GM12878 (cell line): ENCODE data around the gene MSGN1. TPM values are rescaled to one million over a fixed set of nuclear protein-coding genes. Genes with fewer than 3 reads are reported as not detected.

ENCODE experiments used
- ATAC-seq: fragments of 200-7000 bp; cut with Tn5 transposase; 3 replicates; pipeline ENCODE4 v1.9.1; 2020; ENCODE audit warnings: mild to moderate bottlenecking, moderate library complexity
- BruUV-seq: library from RNA; stranded (reverse); fragments of 400-500 nt; replicated peaks from 2 replicates; lab custom pipeline; 2021; lab: Mats Ljungman, UMichigan
- CTCF ChIA-PET: fragments of 300-600 bp; sonication (Branson Sonifier 250); formaldehyde crosslinking; extraction: SDS; loops from one replicate; lab custom pipeline; 2021; ENCODE audit warnings: inconsistent platforms; lab: Yijun Ruan, JAX
- POLR2A ChIA-PET: fragments of 350-600 bp; formaldehyde crosslinking; extraction: SDS; loops from one replicate; lab custom pipeline; 2021; ENCODE audit warnings: inconsistent platforms; lab: Charles Lee
- RAD21 ChIA-PET: fragments of 300-600 bp; sonication (Branson Sonifier 250); formaldehyde crosslinking; loops from one replicate; lab custom pipeline; 2023; ENCODE audit warnings: antibody characterized with exemption; ENCODE audit not compliant: unreplicated experiment; lab: Charles Lee
- SMC1A ChIA-PET: fragments of 300-600 bp; sonication (Branson Sonifier 250); formaldehyde crosslinking; loops from one replicate; lab custom pipeline; 2023; ENCODE audit not compliant: unreplicated experiment, uncharacterized antibody; lab: Charles Lee
- DNase-seq: peaks from one replicate; pipeline ENCODE4 v3.0.0-alpha.2; 2011; ENCODE audit warnings: low read depth, low spot score
- FAIRE-seq: peaks from 3 replicates; lab custom pipeline; 2011; peaks lifted over from hg19 to GRCh38; lab: Jason Lieb, UNC
- H2AFZ ChIP-seq: 2 replicates; pipeline ENCODE4 v1.6.0; 2011; ENCODE audit warnings: low read depth, low read length, control low read depth; ENCODE audit not compliant: control insufficient read depth
- H3K27ac ChIP-seq: 2 replicates; pipeline ENCODE4 v1.5.1; 2011; ENCODE audit warnings: control low read depth; ENCODE audit not compliant: control insufficient read depth, insufficient read depth
- H3K27me3 ChIP-seq, 2 experiments: replicated peaks in 1 of 2; 2 replicates each; pipeline versions ENCODE4 v1.6.0 to v1.6.1; 2011; ENCODE audit warnings: low read length in 1 of 2; ENCODE audit not compliant: control insufficient read depth in 2 of 2, insufficient read depth in 2 of 2
- H3K36me3 ChIP-seq, 2 experiments: 2 replicates each; pipeline ENCODE4 v1.5.1; 2011; ENCODE audit warnings: low read length in 1 of 2; ENCODE audit not compliant: control insufficient read depth in 2 of 2, insufficient read depth in 2 of 2
- H3K4me1 ChIP-seq: 2 replicates; pipeline ENCODE4 v1.6.1; 2011; ENCODE audit warnings: mild to moderate bottlenecking, low read length, moderate library complexity, mixed read lengths; ENCODE audit not compliant: control insufficient read depth, insufficient read depth
- H3K4me2 ChIP-seq: 2 replicates; pipeline ENCODE4 v1.6.0; 2011; ENCODE audit warnings: control low read depth; ENCODE audit not compliant: control insufficient read depth, insufficient read depth
- H3K4me3 ChIP-seq: fragments of 200-600 bp; sonication (generic); 2 replicates; pipeline ENCODE4 v1.5.1; 2016
- H3K79me2 ChIP-seq: 2 replicates; pipeline ENCODE4 v1.6.0; 2011; ENCODE audit warnings: low read length; ENCODE audit not compliant: control insufficient read depth, insufficient read depth
- H3K9ac ChIP-seq: 2 replicates; pipeline ENCODE4 v1.8.0; 2011; ENCODE audit warnings: low read length, control low read depth, mixed read lengths; ENCODE audit not compliant: control insufficient read depth, insufficient read depth
- H3K9me3 ChIP-seq: replicated peaks from 3 replicates; pipeline ENCODE4 v1.5.1; 2011; ENCODE audit warnings: mild to moderate bottlenecking, low read length; ENCODE audit not compliant: control insufficient read depth, insufficient read depth
- H4K20me1 ChIP-seq: 2 replicates; pipeline ENCODE4 v1.6.0; 2011; ENCODE audit not compliant: control insufficient read depth, insufficient read depth
- CBX3 ChIP-seq: fragments of 200-600 bp; sonication (generic); IDR thresholded peaks from 2 replicates; pipeline ENCODE4 v1.6.1; 2016; ENCODE audit warnings: low read depth, borderline replicate concordance
- CHD1 ChIP-seq: IDR thresholded peaks from 2 replicates; pipeline ENCODE4 v1.6.1; 2012; ENCODE audit warnings: low read depth, low read length, improper control_type of control experiment
- EZH2 ChIP-seq: IDR thresholded peaks from 2 replicates; pipeline ENCODE4 v1.6.1; 2012; ENCODE audit warnings: low read depth, mild to moderate bottlenecking, control low read depth, inconsistent platforms, low read length, borderline replicate concordance; ENCODE audit not compliant: control insufficient read depth
- IKZF2 ChIP-seq, 2 experiments: fragments of 450-650 bp; IDR thresholded peaks; 2 replicates each; pipeline ENCODE4 v1.6.1; 2017; ENCODE audit warnings: mild to moderate bottlenecking in 2 of 2, moderate library complexity in 2 of 2
- NR2C2 ChIP-seq: IDR thresholded peaks from 2 replicates; pipeline ENCODE4 v1.6.1; 2011; ENCODE audit warnings: borderline replicate concordance, low read depth; ENCODE audit not compliant: control insufficient read depth, insufficient read length
- NRF1 ChIP-seq: conservative IDR thresholded peaks from 2 replicates; pipeline ENCODE4 v1.6.1; 2011; ENCODE audit warnings: mild to moderate bottlenecking, low read depth, low read length, improper control_type of control experiment
- RCOR1 ChIP-seq: conservative IDR thresholded peaks from 2 replicates; pipeline ENCODE4 v1.6.1; 2012; ENCODE audit warnings: low read depth, low read length, improper control_type of control experiment
- SMARCA5 ChIP-seq: fragments of 450-650 bp; IDR thresholded peaks from 2 replicates; pipeline ENCODE4 v1.6.1; 2017; ENCODE audit warnings: mild to moderate bottlenecking
- TARDBP ChIP-seq: IDR thresholded peaks from 2 replicates; pipeline ENCODE4 v1.6.1; 2016; ENCODE audit warnings: borderline replicate concordance
- WRNIP1 ChIP-seq: IDR thresholded peaks from 2 replicates; pipeline ENCODE4 v1.6.1; 2011; ENCODE audit warnings: low read depth, low read length, improper control_type of control experiment, borderline replicate concordance
- ZBTB40 ChIP-seq: fragments of 450-650 bp; IDR thresholded peaks from 2 replicates; pipeline ENCODE4 v1.6.1; 2016; ENCODE audit warnings: mild to moderate bottlenecking, moderate library complexity, borderline replicate concordance
- WGBS: methylation state at CpG from one replicate; pipeline ENCODE4 v1.1.6; 2016; ENCODE audit warnings: low lambda C conversion rate; ENCODE audit not compliant: insufficient replicate concordance, insufficient coverage; ENCODE audit errors: missing lambda C conversion rate; 5-methylcytosine and 5-hydroxymethylcytosine counted together
- in situ Hi-C: fragments of 300-500 bp; cut with MboI; formaldehyde crosslinking; loops from 9 replicates; pipeline ENCODE4 v1.14.3; 2018; ENCODE audit warnings: mixed read lengths
- intact Hi-C: fragments of 100-400 bp; cut with micrococcal nuclease; formaldehyde crosslinking; loops from one replicate; pipeline ENCODE4 v1.14.2; 2022; ENCODE audit not compliant: unreplicated experiment
- polyA plus RNA-seq, 11 experiments: library from polyadenylated mRNA; depleted of rRNA in 4 of 11; unstranded in 6 of 11; stranded (reverse) in 5 of 11; fragments of >200 nt; fragmentation: Nextera tagmentation in 4 of 11; fragmentation: Illumina TruSeq in 1 of 11; extraction: Ambion mirVana in 4 of 11; extraction: Trizol in 1 of 11; gene quantifications; 1 replicate in 1 of 11; 2 replicates in 10 of 11; pipeline versions ENCODE4 v1.2.1 to v1.2.3, GENCODE V29; 2011 to 2016; ENCODE audit warnings: inconsistent platforms in 2 of 11, missing spikeins in 2 of 11, low read depth in 1 of 11
- total RNA-seq, 4 experiments: library from RNA; depleted of rRNA in 3 of 4; stranded (reverse); fragments of >200 nt in 3 of 4; fragmentation: Illumina TruSeq in 1 of 4; extraction: Trizol in 1 of 4; gene quantifications; 2 replicates each; pipeline versions ENCODE4 v1.2.1 to v1.2.3, GENCODE V29; 2013 to 2021
- TF ChIP-seq, protein P1 (sequence below): fragments of 450-650 bp; IDR thresholded peaks from 2 replicates; pipeline ENCODE4 v1.6.1; 2018; ENCODE audit warnings: borderline replicate concordance, mild to moderate bottlenecking; ENCODE audit not compliant: partially characterized antibody
- TF ChIP-seq, protein P2 (sequence below): IDR thresholded peaks from 2 replicates; pipeline ENCODE4 v1.6.1; 2012; ENCODE audit warnings: low read depth, low read length, improper control_type of control experiment
- TF ChIP-seq, protein P3 (sequence below): fragments of 450-650 bp; IDR thresholded peaks from 2 replicates; pipeline ENCODE4 v1.6.1; 2017; ENCODE audit warnings: mild to moderate bottlenecking, low read depth, inconsistent platforms; ENCODE audit not compliant: poor library complexity, severe bottlenecking

The MSGN1 gene
- total and polyA plus RNA-seq, 10 of the 15 experiments (the other 5 are each of a cell fraction or from before 2014, with no cell fraction given) = 0.27 TPM; not detected in 9

DNA sequence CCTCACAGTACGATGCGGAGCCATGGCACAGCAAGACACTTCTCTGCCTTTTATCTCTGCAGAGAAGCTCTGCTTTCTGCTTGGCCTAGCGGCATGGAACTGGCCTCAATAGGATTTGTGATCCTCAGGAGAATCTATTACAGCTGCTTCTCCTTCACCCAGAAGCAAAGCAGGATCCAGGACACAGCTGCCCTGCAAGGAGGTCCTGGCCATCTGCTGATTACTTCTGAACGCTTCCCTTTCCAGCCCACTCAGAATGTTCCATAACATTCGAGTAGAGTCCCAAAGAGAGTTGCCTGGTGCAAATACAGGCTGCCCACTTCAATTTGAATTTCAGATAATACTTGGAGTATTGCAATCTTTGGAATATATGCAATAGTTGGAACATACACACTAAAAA is 33.0 kb downstream of the MSGN1 start:
- ChIA-PET POLR2A (no interaction called here), RAD21 (interaction anchor here (1.1 kb wide), 1 partner anchor 36 kb away, joined by 3 read pairs; no protein-coding TSS in a partner anchor), CTCF (interaction anchor here (1.1 to 3.5 kb wide), 9 partner anchors 19 to 324 kb away, joined by 3 to 22 read pairs (median 5); no protein-coding TSS in a partner anchor), SMC1A (interaction anchor here (0.8 to 1.7 kb wide), 4 partner anchors 19 to 528 kb away, joined by 3 to 6 read pairs (median 3); partner anchors contain the start of genes GEN1 and SMC6)
- DNase-seq (no peak), FAIRE-seq (no peak), ATAC-seq (no peak)
- Histone ChIP-seq H3K4me2 (no peak overlapping the region), H3K4me1 (no peaks in the 10 kb centered on the region), H4K20me1 (no peaks in the 10 kb centered on the region), H3K9me3 (no peaks in the 10 kb centered on the region), H3K79me2 (no peaks in the 10 kb centered on the region), H3K4me3 (no peak overlapping the region), H3K36me3 (no peaks in the 10 kb centered on the region), H3K27me3 (no peaks in the 10 kb centered on the region; a peak in 1 of 4 replicates), H2AFZ (no peak overlapping the region), H3K27ac (no peak overlapping the region), H3K9ac (no peak overlapping the region)
- in situ Hi-C loops = no loop called here
- BruUV-seq = no TSS peak
- 61% methylated on average over 5 of the region's 5 CpGs for WGBS
- intact Hi-C loops = no loop called here
- TF ChIP-seq ZBTB40 = no peak
- no peak for TF ChIP-seq CHD1
- TF ChIP-seq WRNIP1 = no peak
- no peak for TF ChIP-seq SMARCA5
- no peak for TF ChIP-seq NR2C2
- TF ChIP-seq, protein P1, sequence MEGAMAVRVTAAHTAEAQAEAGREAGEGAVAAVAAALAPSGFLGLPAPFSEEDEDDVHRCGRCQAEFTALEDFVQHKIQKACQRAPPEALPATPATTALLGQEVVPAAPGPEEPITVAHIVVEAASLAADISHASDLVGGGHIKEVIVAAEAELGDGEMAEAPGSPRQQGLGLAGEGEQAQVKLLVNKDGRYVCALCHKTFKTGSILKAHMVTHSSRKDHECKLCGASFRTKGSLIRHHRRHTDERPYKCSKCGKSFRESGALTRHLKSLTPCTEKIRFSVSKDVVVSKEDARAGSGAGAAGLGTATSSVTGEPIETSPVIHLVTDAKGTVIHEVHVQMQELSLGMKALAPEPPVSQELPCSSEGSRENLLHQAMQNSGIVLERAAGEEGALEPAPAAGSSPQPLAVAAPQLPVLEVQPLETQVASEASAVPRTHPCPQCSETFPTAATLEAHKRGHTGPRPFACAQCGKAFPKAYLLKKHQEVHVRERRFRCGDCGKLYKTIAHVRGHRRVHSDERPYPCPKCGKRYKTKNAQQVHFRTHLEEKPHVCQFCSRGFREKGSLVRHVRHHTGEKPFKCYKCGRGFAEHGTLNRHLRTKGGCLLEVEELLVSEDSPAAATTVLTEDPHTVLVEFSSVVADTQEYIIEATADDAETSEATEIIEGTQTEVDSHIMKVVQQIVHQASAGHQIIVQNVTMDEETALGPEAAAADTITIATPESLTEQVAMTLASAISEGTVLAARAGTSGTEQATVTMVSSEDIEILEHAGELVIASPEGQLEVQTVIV = no peak
- TF ChIP-seq NRF1 = no peak
- no peak for TF ChIP-seq EZH2
- no peak for TF ChIP-seq IKZF2 (IDR thresholded peaks at IDR 0.05)
- no peak for TF ChIP-seq CBX3
- no peak for TF ChIP-seq TARDBP
- TF ChIP-seq RCOR1 = no peak
- TF ChIP-seq, protein P2, sequence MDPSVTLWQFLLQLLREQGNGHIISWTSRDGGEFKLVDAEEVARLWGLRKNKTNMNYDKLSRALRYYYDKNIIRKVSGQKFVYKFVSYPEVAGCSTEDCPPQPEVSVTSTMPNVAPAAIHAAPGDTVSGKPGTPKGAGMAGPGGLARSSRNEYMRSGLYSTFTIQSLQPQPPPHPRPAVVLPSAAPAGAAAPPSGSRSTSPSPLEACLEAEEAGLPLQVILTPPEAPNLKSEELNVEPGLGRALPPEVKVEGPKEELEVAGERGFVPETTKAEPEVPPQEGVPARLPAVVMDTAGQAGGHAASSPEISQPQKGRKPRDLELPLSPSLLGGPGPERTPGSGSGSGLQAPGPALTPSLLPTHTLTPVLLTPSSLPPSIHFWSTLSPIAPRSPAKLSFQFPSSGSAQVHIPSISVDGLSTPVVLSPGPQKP = no peak
- TF ChIP-seq, protein P3, sequence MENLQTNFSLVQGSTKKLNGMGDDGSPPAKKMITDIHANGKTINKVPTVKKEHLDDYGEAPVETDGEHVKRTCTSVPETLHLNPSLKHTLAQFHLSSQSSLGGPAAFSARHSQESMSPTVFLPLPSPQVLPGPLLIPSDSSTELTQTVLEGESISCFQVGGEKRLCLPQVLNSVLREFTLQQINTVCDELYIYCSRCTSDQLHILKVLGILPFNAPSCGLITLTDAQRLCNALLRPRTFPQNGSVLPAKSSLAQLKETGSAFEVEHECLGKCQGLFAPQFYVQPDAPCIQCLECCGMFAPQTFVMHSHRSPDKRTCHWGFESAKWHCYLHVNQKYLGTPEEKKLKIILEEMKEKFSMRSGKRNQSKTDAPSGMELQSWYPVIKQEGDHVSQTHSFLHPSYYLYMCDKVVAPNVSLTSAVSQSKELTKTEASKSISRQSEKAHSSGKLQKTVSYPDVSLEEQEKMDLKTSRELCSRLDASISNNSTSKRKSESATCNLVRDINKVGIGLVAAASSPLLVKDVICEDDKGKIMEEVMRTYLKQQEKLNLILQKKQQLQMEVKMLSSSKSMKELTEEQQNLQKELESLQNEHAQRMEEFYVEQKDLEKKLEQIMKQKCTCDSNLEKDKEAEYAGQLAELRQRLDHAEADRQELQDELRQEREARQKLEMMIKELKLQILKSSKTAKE = no peak
